ENCODE results near the gene PHLDB3.
A peak's percentile ranks its signal among the peaks of the same experiment; 100 is the strongest.
"Not testable (repeated sequence)": the region's sequence is repeated elsewhere in the genome, so short reads cannot be mapped to it uniquely, and the experiment has no call there.

PHLDB3 gene

GRCh38 chr19:43534816-43535761 is 30.5 kb upstream of the PHLDB3 start:
- H3K9me3 Mint-ChIP-seq, result peaks cover 5% of the 10 kb centered on the region in 2 donors
- ATAC-seq (replicated peaks) (no peak), DNase-seq (peak; percentile 27)
- H3K4me3 Mint-ChIP-seq, result peak overlapping the region; percentile 33 to 42
- H3K4me1 Mint-ChIP-seq, result peaks cover 12 to 27% of the 10 kb centered on the region in 2 donors
- H3K36me3 Mint-ChIP-seq, result peaks cover 24 to 40% of the 10 kb centered on the region in 2 donors
- H3K27me3 Mint-ChIP-seq, result no peaks in the 10 kb centered on the region
- peak overlapping the region; percentile 91 for H3K27ac Mint-ChIP-seq

GRCh38 chr19:43534305-43534815 is 29.8 kb upstream of the PHLDB3 start:
- Mint-ChIP-seq H3K27me3 (no peaks in the 10 kb centered on the region), H3K27ac (peak overlapping the region; percentile 47), H3K4me1 (peaks cover 12 to 27% of the 10 kb centered on the region in 2 donors), H3K4me3 (peak overlapping the region; percentile 84 to 90), H3K9me3 (peaks cover 4 to 5% of the 10 kb centered on the region in 2 donors), H3K36me3 (peaks cover 18 to 32% of the 10 kb centered on the region in 2 donors)
- no peak for ATAC-seq (replicated peaks)
- no peak for DNase-seq

- H3K27ac Mint-ChIP-seq, result peak overlapping the region; percentile 94
- ATAC-seq (replicated peaks) (peak; percentile 77), DNase-seq (peak; percentile 97)
- H3K4me1 Mint-ChIP-seq, result peaks cover 12 to 27% of the 10 kb centered on the region in 2 donors
- no peaks in the 10 kb centered on the region for H3K27me3 Mint-ChIP-seq
- H3K36me3 Mint-ChIP-seq, result peaks cover 12 to 26% of the 10 kb centered on the region in 2 donors
- H3K9me3 Mint-ChIP-seq, result peaks cover 0 to 3% of the 10 kb centered on the region in 2 donors
- peak overlapping the region; percentile 84 to 90 for H3K4me3 Mint-ChIP-seq
Observed at GRCh38 chr19:43533546-43534304, 29.2 kb upstream of the PHLDB3 start.

- Mint-ChIP-seq H3K27me3 (no peaks in the 10 kb centered on the region), H3K9me3 (peaks cover 0 to 1% of the 10 kb centered on the region in 2 donors), H3K27ac (peak within 1 kb of the TSS; percentile 94), H3K4me1 (peaks cover 12 to 27% of the 10 kb centered on the region in 2 donors), H3K4me3 (peak within 1 kb of the TSS; percentile 84 to 90), H3K36me3 (peaks cover 7 to 20% of the 10 kb centered on the region in 2 donors)
- DNase-seq (peak; percentile 95), ATAC-seq (replicated peaks) (peak; percentile 73 to 76)
Observed at GRCh38 chr19:43532962-43533545, 28.5 kb upstream of the PHLDB3 start, which contains the start of gene ZNF575. Gene ZNF575, plus strand, starts transcription at chr19:43533188. Its CDS starts 1,235 bp downstream, at chr19:43534423.

GRCh38 chr19:43532571-43532961 is 28.0 kb upstream of the PHLDB3 start:
- peaks cover 14 to 30% of the 10 kb centered on the region in 2 donors for H3K4me1 Mint-ChIP-seq
- peaks cover 0 to 1% of the 10 kb centered on the region in 2 donors for H3K9me3 Mint-ChIP-seq
- H3K27ac Mint-ChIP-seq, result peak overlapping the region; percentile 94
- no peak for DNase-seq
- no peaks in the 10 kb centered on the region for H3K27me3 Mint-ChIP-seq
- peak overlapping the region; percentile 84 to 90 for H3K4me3 Mint-ChIP-seq
- peaks cover 7 to 18% of the 10 kb centered on the region in 2 donors for H3K36me3 Mint-ChIP-seq
- ATAC-seq (replicated peaks), result peak; percentile 42 to 43

- Mint-ChIP-seq H3K27me3 (no peaks in the 10 kb centered on the region), H3K36me3 (no peaks in the 10 kb centered on the region), H3K27ac (no peak overlapping the region), H3K9me3 (no peaks in the 10 kb centered on the region), H3K4me3 (peak overlapping the region in 1 of 2 donors; percentile 21), H3K4me1 (peaks cover 21 to 46% of the 10 kb centered on the region in 2 donors)
- no peak for DNase-seq
- ATAC-seq (replicated peaks), result no peak
Observed at GRCh38 chr19:43527860-43528622, 23.5 kb upstream of the PHLDB3 start.

GRCh38 chr19:43526884-43527859 is 22.6 kb upstream of the PHLDB3 start, which contains the start of gene ETHE1:
Gene ETHE1, minus strand, starts transcription at chr19:43527201. Its CDS starts 24 bp downstream, at chr19:43527177.
- Mint-ChIP-seq H3K36me3 (peaks cover 0 to 3% of the 10 kb centered on the region in 2 donors), H3K27ac (peak within 1 kb of the TSS; percentile 91), H3K4me3 (peak within 1 kb of the TSS; percentile 92 to 96), H3K9me3 (no peaks in the 10 kb centered on the region), H3K27me3 (no peaks in the 10 kb centered on the region), H3K4me1 (peaks cover 17 to 37% of the 10 kb centered on the region in 2 donors)
- DNase-seq (peak; percentile 66), ATAC-seq (replicated peaks) (peak; percentile 71 to 84)

- no peaks in the 10 kb centered on the region for H3K27me3 Mint-ChIP-seq
- no peaks in the 10 kb centered on the region for H3K9me3 Mint-ChIP-seq
- peaks cover 17 to 36% of the 10 kb centered on the region in 2 donors for H3K4me1 Mint-ChIP-seq
- ATAC-seq (replicated peaks) (peak; percentile 23 to 28), DNase-seq (no peak)
- H3K27ac Mint-ChIP-seq, result peak overlapping the region; percentile 91
- H3K4me3 Mint-ChIP-seq, result peak overlapping the region; percentile 92 to 96
- H3K36me3 Mint-ChIP-seq, result peaks cover 3% of the 10 kb centered on the region in 2 donors
Observed at GRCh38 chr19:43525836-43526771, 21.6 kb upstream of the PHLDB3 start.

GRCh38 chr19:43524922-43525835 is 20.6 kb upstream of the PHLDB3 start:
- Mint-ChIP-seq H3K36me3 (peaks cover 3% of the 10 kb centered on the region in 2 donors), H3K27ac (peak overlapping the region; percentile 83), H3K4me3 (peak overlapping the region; percentile 92 to 96), H3K4me1 (peaks cover 17 to 36% of the 10 kb centered on the region in 2 donors), H3K9me3 (no peaks in the 10 kb centered on the region), H3K27me3 (no peaks in the 10 kb centered on the region)
- DNase-seq, result peak; percentile 35
- peak; percentile 75 to 82 for ATAC-seq (replicated peaks)

- not testable (repeated sequence) for H3K36me3 Mint-ChIP-seq; H3K4me3 Mint-ChIP-seq; H3K27ac Mint-ChIP-seq; H3K9me3 Mint-ChIP-seq; ATAC-seq (replicated peaks); DNase-seq; H3K27me3 Mint-ChIP-seq
- H3K4me1 Mint-ChIP-seq, result peaks cover 22 to 43% of the 10 kb centered on the region in 2 donors
Observed at GRCh38 chr19:43523696-43524095, 19.1 kb upstream of the PHLDB3 start.

- DNase-seq, result no peak
- Mint-ChIP-seq H3K27me3 (no peaks in the 10 kb centered on the region), H3K27ac (no peak overlapping the region), H3K9me3 (no peaks in the 10 kb centered on the region), H3K4me3 (no peak overlapping the region), H3K4me1 (peaks cover 24 to 49% of the 10 kb centered on the region in 2 donors), H3K36me3 (peaks cover 3 to 8% of the 10 kb centered on the region in 2 donors)
- no peak for ATAC-seq (replicated peaks)
Observed at GRCh38 chr19:43522929-43523328, 18.4 kb upstream of the PHLDB3 start.
